Measurements from ENCODE around the gene CST5.
"Not testable (repeated sequence)": the region's sequence is repeated elsewhere in the genome, so short reads cannot be mapped to it uniquely, and the experiment has no call there.

CST5 gene

GRCh38 chr20:23835716-23836115 lies 43.8 kb downstream of the CST5 start:
- CTCF ChIA-PET, result interaction anchor here (0.6 kb wide), 1 partner anchor 52 kb away, joined by 3 read pairs; no protein-coding TSS in a partner anchor
- Histone ChIP-seq H3K9me3 (ENCODE audit: control insufficient read depth, insufficient read depth, low read depth, low read length) (no peaks in the 10 kb centered on the region), H3K4me3 (ENCODE audit: low read depth, low read length) (no peak overlapping the region), H3K36me3 (ENCODE audit: control insufficient read depth in 2 of 2, insufficient read depth in 1 of 2, low read length in 2 of 2) (no peaks in the 10 kb centered on the region), H3K4me1 (ENCODE audit: control insufficient read depth, insufficient read depth, low read length) (no peaks in the 10 kb centered on the region), H3K27ac (ENCODE audit: extremely low read depth, low read depth, low read length) (no peak overlapping the region)
- POLR2A ChIA-PET, result no interaction called here
- TF ChIP-seq ZFP3 (tag by site-specific recombination; IDR thresholded peaks at IDR 0.05; ENCODE audit: low read depth), result no peak

GRCh38 chr20:23832775-23833513 lies 46.6 kb downstream of the CST5 start:
- no peaks in the 10 kb centered on the region for H3K4me1 ChIP-seq (ENCODE audit: control insufficient read depth, insufficient read depth, low read length)
- POLR2A ChIA-PET, result no interaction called here
- H3K9me3 ChIP-seq (ENCODE audit: control insufficient read depth, insufficient read depth, low read depth, low read length), result no peaks in the 10 kb centered on the region
- CTCF ChIA-PET, result no interaction called here
- TF ChIP-seq PRDM4 (tag by site-specific recombination; IDR thresholded peaks at IDR 0.05), result no peak
- TF ChIP-seq ZNF548 (tag by site-specific recombination; IDR thresholded peaks at IDR 0.05), result no peak
- TF ChIP-seq ZNF658 (tag by site-specific recombination; IDR thresholded peaks at IDR 0.05), result no peak
- TF ChIP-seq ZNF843 (tag by site-specific recombination; IDR thresholded peaks at IDR 0.05), result no peak
- TF ChIP-seq ZNF837 (tag by site-specific recombination; IDR thresholded peaks at IDR 0.05), result no peak
- TF ChIP-seq ZNF23 (tag by site-specific recombination; IDR thresholded peaks at IDR 0.05; ENCODE audit: borderline replicate concordance), result no peak
- TF ChIP-seq ZNF645 (tag by site-specific recombination; IDR thresholded peaks at IDR 0.05), result no peak
- TF ChIP-seq ZNF433 (tag by site-specific recombination; IDR thresholded peaks at IDR 0.05; ENCODE audit: low read depth), result no peak
- H3K4me3 ChIP-seq (ENCODE audit: low read depth, low read length), result no peak overlapping the region
- no peak overlapping the region for H3K27ac ChIP-seq (ENCODE audit: extremely low read depth, low read depth, low read length)
- H3K36me3 ChIP-seq (ENCODE audit: control insufficient read depth in 2 of 2, insufficient read depth in 1 of 2, low read length in 2 of 2), result no peaks in the 10 kb centered on the region

GRCh38 chr20:23831961-23832360 lies 47.6 kb downstream of the CST5 start:
- H3K27ac ChIP-seq (ENCODE audit: extremely low read depth, low read depth, low read length); H3K9me3 ChIP-seq (ENCODE audit: control insufficient read depth, insufficient read depth, low read depth, low read length); CTCF ChIA-PET; H3K4me3 ChIP-seq (ENCODE audit: low read depth, low read length); H3K36me3 ChIP-seq (ENCODE audit: control insufficient read depth in 2 of 2, insufficient read depth in 1 of 2, low read length in 2 of 2); POLR2A ChIA-PET; H3K4me1 ChIP-seq (ENCODE audit: control insufficient read depth, insufficient read depth, low read length): not testable (repeated sequence)

- POLR2A ChIA-PET, result no interaction called here
These were observed 53.0 kb downstream of the CST5 start, which contains the start of gene CST2 for GRCh38 chr20:23826541-23827021. TSS of gene CST2 (minus strand) at chr20:23826729. CDS start at chr20:23826660, 69 bp downstream.

More at GRCh38 chr20:23826541-23827021, 53.0 kb downstream of the CST5 start, which contains the start of gene CST2:
- no peaks in the 10 kb centered on the region for H3K4me1 ChIP-seq (ENCODE audit: control insufficient read depth, insufficient read depth, low read length)
- no peaks in the 10 kb centered on the region for H3K36me3 ChIP-seq (ENCODE audit: control insufficient read depth in 2 of 2, insufficient read depth in 1 of 2, low read length in 2 of 2)
- TF ChIP-seq ZNF561 (tag by site-specific recombination; IDR thresholded peaks at IDR 0.05; ENCODE audit: borderline replicate concordance), result no peak
- TF ChIP-seq WT1 (tag by site-specific recombination; IDR thresholded peaks at IDR 0.05), result peak; percentile 41; the same call in 1 of the 2 replicates
- H3K9me3 ChIP-seq (ENCODE audit: control insufficient read depth, insufficient read depth, low read depth, low read length), result no peaks in the 10 kb centered on the region
- no peak within 1 kb of the TSS for H3K27ac ChIP-seq (ENCODE audit: extremely low read depth, low read depth, low read length)
- CTCF ChIA-PET, result no interaction called here
- H3K4me3 ChIP-seq (ENCODE audit: low read depth, low read length), result no peak within 1 kb of the TSS

Data from HEK293 (cell line).